ENCODE data around the gene CXCR4.

CXCR4 gene

GRCh38 chr2:136117909-136118818, at the start of gene CXCR4:
Gene CXCR4 (minus strand): TSS chr2:136118149. CDS start chr2:136118060, 89 bp downstream.
- no peak for DNase-seq

- DNase-seq, result no peak
Measured at GRCh38 chr2:136164280-136164776, 46.4 kb upstream of the CXCR4 start.

GRCh38 chr2:136162438-136162837, 44.5 kb upstream of the CXCR4 start:
- DNase-seq, result no peak

GRCh38 chr2:136156411-136156810, 38.5 kb upstream of the CXCR4 start:
- no peak for DNase-seq

GRCh38 chr2:136154384-136154783, 36.4 kb upstream of the CXCR4 start:
- DNase-seq, result no peak

GRCh38 chr2:136151021-136151971, 33.3 kb upstream of the CXCR4 start:
- no peak for DNase-seq

- no peak for DNase-seq
Measured at GRCh38 chr2:136149011-136149410, 31.1 kb upstream of the CXCR4 start.

GRCh38 chr2:136146564-136146963, 28.6 kb upstream of the CXCR4 start:
- no peak for DNase-seq

GRCh38 chr2:136143603-136144451, 25.9 kb upstream of the CXCR4 start:
- DNase-seq, result no peak

GRCh38 chr2:136141510-136142149, 23.7 kb upstream of the CXCR4 start:
- DNase-seq, result no peak

GRCh38 chr2:136139631-136140030, 21.7 kb upstream of the CXCR4 start:
- no peak for DNase-seq

- DNase-seq, result no peak
Measured at GRCh38 chr2:136137982-136138381, 20.0 kb upstream of the CXCR4 start.

GRCh38 chr2:136136931-136137330, 19.0 kb upstream of the CXCR4 start:
- DNase-seq, result no peak

GRCh38 chr2:136135921-136136906, 18.3 kb upstream of the CXCR4 start:
- peak; percentile 88 for DNase-seq

GRCh38 chr2:136135462-136135861, 17.5 kb upstream of the CXCR4 start:
- no peak for DNase-seq

- no peak for DNase-seq
Measured at GRCh38 chr2:136134126-136134525, 16.2 kb upstream of the CXCR4 start.

- DNase-seq, result no peak
Measured at GRCh38 chr2:136133586-136133985, 15.6 kb upstream of the CXCR4 start.

- DNase-seq, result no peak
Measured at GRCh38 chr2:136133176-136133575, 15.2 kb upstream of the CXCR4 start.

GRCh38 chr2:136132825-136133155, 14.8 kb upstream of the CXCR4 start:
- no peak for DNase-seq

- DNase-seq, result peak; percentile 70
Measured at GRCh38 chr2:136131961-136132824, 14.2 kb upstream of the CXCR4 start.
